Thyroid gland (tissue), 4 donors: ENCODE results near the gene FTH1.
"Not testable (repeated sequence)": the region's sequence is repeated elsewhere in the genome, so short reads cannot be mapped to it uniquely, and the experiment has no call there.

Source experiments
- CTCF ChIP-seq, 6 experiments: fragments of 200-600 bp in 3 of 6; fragments of 450-650 bp in 3 of 6; sonication (generic) in 3 of 6; IDR thresholded peaks; one replicate each; pipeline ENCODE4 v1.5.1; 2016 to 2019; ENCODE audit warnings: antibody characterized with exemption in 6 of 6, mild to moderate bottlenecking in 2 of 6, inconsistent platforms in 1 of 6, moderate library complexity in 1 of 6
- POLR2A ChIP-seq, 2 donors: fragments of 450-650 bp; IDR thresholded peaks; one replicate each; pipeline ENCODE4 v1.6.1; 2017; ENCODE audit warnings: antibody characterized with exemption in 2 of 2, mild to moderate bottlenecking in 2 of 2, moderate library complexity in 1 of 2

GRCh38 chr11:62002283-62002682, 34.8 kb upstream of the FTH1 start:
- TF ChIP-seq CTCF, POLR2A (IDR thresholded peaks at IDR 0.05): not testable (repeated sequence)
